Heart left ventricle (tissue), 16 donors: ENCODE measurements around the gene MPPED1. TPM values are rescaled to one million over a fixed set of nuclear protein-coding genes. Genes with fewer than 3 reads are reported as not detected.

Experiments
- ATAC-seq, 4 donors: fragments of 200-7000 bp; cut with Tn5 transposase; one replicate each; pipeline ENCODE4 v1.9.1; 2020 to 2022; ENCODE audit warnings: moderate library complexity in 4 of 4, mild to moderate bottlenecking in 3 of 4, moderate number of reproducible peaks in 1 of 4
- DNase-seq, 5 donors: peaks; one replicate each; pipeline ENCODE4 v3.0.0-alpha.2; 2020
- H3K27ac ChIP-seq, 12 donors: fragments of 200-600 bp; sonication (generic) in 4 of 12; one replicate each; pipeline versions ENCODE4 v1.5.0 to v1.8.0; 2016 to 2022; ENCODE audit warnings: mild to moderate bottlenecking in 2 of 12
- H3K27me3 ChIP-seq, 9 donors: fragments of 200-600 bp; sonication (generic) in 2 of 9; one replicate each; pipeline versions ENCODE4 v1.5.1 to v1.8.0; 2016 to 2022; ENCODE audit warnings: mild to moderate bottlenecking in 3 of 9
- H3K36me3 ChIP-seq, 9 donors: fragments of 200-600 bp; sonication (generic) in 2 of 9; one replicate each; pipeline versions ENCODE4 v1.5.0 to v1.8.0; 2018 to 2022; ENCODE audit warnings: mild to moderate bottlenecking in 2 of 9
- H3K4me1 ChIP-seq, 12 donors: fragments of 200-600 bp; sonication (generic) in 4 of 12; one replicate each; pipeline versions ENCODE4 v1.5.0 to v1.8.0; 2016 to 2022; ENCODE audit warnings: mild to moderate bottlenecking in 3 of 12
- H3K4me3 ChIP-seq, 12 donors: fragments of 200-600 bp; sonication (generic) in 4 of 12; one replicate each; pipeline versions ENCODE4 v1.5.0 to v1.8.0; 2017 to 2022; ENCODE audit warnings: mild to moderate bottlenecking in 9 of 12, moderate library complexity in 4 of 12
- H3K9me3 ChIP-seq, 12 donors: fragments of 200-600 bp; sonication (generic) in 4 of 12; one replicate each; pipeline versions ENCODE4 v1.5.0 to v1.8.0; 2016 to 2022; ENCODE audit warnings: mild to moderate bottlenecking in 1 of 12
- CTCF ChIP-seq, 12 donors: fragments of 200-600 bp; sonication (generic) in 4 of 12; IDR thresholded peaks; one replicate each; pipeline versions ENCODE4 v1.5.0 to v1.8.0; 2018 to 2022; ENCODE audit warnings: antibody characterized with exemption in 12 of 12, mild to moderate bottlenecking in 5 of 12
- POLR2A ChIP-seq, 2 donors: fragments of 450-650 bp; IDR thresholded peaks; one replicate each; pipeline ENCODE4 v1.6.1; 2017; ENCODE audit warnings: antibody characterized with exemption in 2 of 2, mild to moderate bottlenecking in 2 of 2, moderate library complexity in 2 of 2
- WGBS, 4 donors: extraction: QIAGEN DNeasy Blood & Tissue Kit in 2 of 4; methylation state at CpG; one replicate each; pipeline versions ENCODE4 v1.1.5 to v1.1.7; 2013 to 2018; 5-methylcytosine and 5-hydroxymethylcytosine counted together
- intact Hi-C, 10 donors: fragments of 100-400 bp; cut with DNase I; formaldehyde crosslinking; loops; one replicate each; pipeline versions ENCODE4 v1.11.1 to v1.14.2; 2022
- polyA plus RNA-seq, 2 donors: library from polyadenylated mRNA; stranded (reverse); fragments of 200-250 nt; gene quantifications; one replicate each; pipeline ENCODE4 v1.2.3, GENCODE V29; 2013
- total RNA-seq, 9 donors: library from RNA; depleted of rRNA in 2 of 9; stranded (reverse); fragments of >200 nt in 2 of 9; fragmentation: NEBNext Ultra II Directional in 3 of 9; extraction: Animal tissue kit (Norgen Biotek cat#: 25700) in 3 of 9; gene quantifications; one replicate each; pipeline versions ENCODE4 v1.1.0 to v1.2.4, GENCODE V29; 2016 to 2023
- donor health status: ischemic (EF 13 %, LVEDD 7.1; RV severe dilation, severe dysfunction).
- donor health status: healthy with polysubstance abuse.
- donor health status: DM: no; HTN: yes; CAD: no.
- donor health status: DM: no; HTN: no; CAD: no.
- donor health status: ischemic (EF 25% LVEDD 6.9; RV normal size, moderate dysfunction).
- donor health status: ischemic (EF 25% LVEDD 5.7; RV mildly dilated, moderate dysfunction).
- donor health status: healthy.
- donor health status: DM: yes; HTN: yes; CAD: no.
- donor health status: ischemic (EF 35%, LVEDD 5.7; RV mildly dilated, moderate dysfunction).
- donor health status: nonischemic (EF 11% LVEDD 7.7; RV severe dilation, severe dysfunction).
- donor health status: DM: yes; HTN: yes; CAD: no.
- donor health status: PGD.
- donor health status: ischemic (EF 29% LVEDD 5.4; RV normal size, mild dysfunction).
- donor health status: nonischemic (EF 23%, LVEDD 6.1; RV moderate dilation, normal function).

MPPED1 gene
- total and polyA plus RNA-seq, 11 donors, result 0.12 TPM; not detected in 10

GRCh38 chr22:43390166-43390565 lies 21.6 kb upstream of the MPPED1 start:
- Histone ChIP-seq H3K4me1 (peaks cover 0 to 7% (median 0%) of the 10 kb centered on the region in 12 donors), H3K27ac (no peak overlapping the region), H3K36me3 (no peaks in the 10 kb centered on the region), H3K9me3 (no peaks in the 10 kb centered on the region), H3K4me3 (no peak overlapping the region), H3K27me3 (peaks cover 0 to 30% (median 14%) of the 10 kb centered on the region in 9 donors)
- WGBS, 4 donors, result 88 to 94% (median 92%) methylated on average over 3 of the region's 3 CpGs
- DNase-seq (peak in 1 of 5 donors; percentile 7), ATAC-seq (no peak)
- intact Hi-C loops, result loop anchor here in 2 of 10 donors (5.0 to 10.0 kb wide), 2 partner anchors 435 to 1237 kb away; no protein-coding TSS in a partner anchor
- no peak for TF ChIP-seq POLR2A (IDR thresholded peaks at IDR 0.05)

GRCh38 chr22:43390872-43391271 lies 20.9 kb upstream of the MPPED1 start:
- Histone ChIP-seq H3K4me1 (peaks cover 0 to 6% (median 0%) of the 10 kb centered on the region in 12 donors), H3K9me3 (no peaks in the 10 kb centered on the region), H3K36me3 (no peaks in the 10 kb centered on the region), H3K27me3 (peaks cover 0 to 29% (median 14%) of the 10 kb centered on the region in 9 donors), H3K27ac (no peak overlapping the region), H3K4me3 (no peak overlapping the region)
- ATAC-seq (no peak), DNase-seq (peak in 1 of 5 donors; percentile 9)
- TF ChIP-seq CTCF (IDR thresholded peaks at IDR 0.05) (no peak), POLR2A (IDR thresholded peaks at IDR 0.05) (no peak)
- WGBS, 4 donors, result 61 to 85% (median 78%) methylated on average over 4 of the region's 4 CpGs
- intact Hi-C loops, result loop anchor here in 2 of 10 donors (5.0 to 10.0 kb wide), 2 partner anchors 434 to 1236 kb away; no protein-coding TSS in a partner anchor

- H3K36me3 ChIP-seq, result no peaks in the 10 kb centered on the region
These were observed 20.5 kb upstream of the MPPED1 start for GRCh38 chr22:43391306-43391705.

GRCh38 chr22:43392385-43392989 lies 19.3 kb upstream of the MPPED1 start:
- ATAC-seq (no peak), DNase-seq (peak in 1 of 5 donors; percentile 20)
- TF ChIP-seq CTCF (IDR thresholded peaks at IDR 0.05) (no peak), POLR2A (IDR thresholded peaks at IDR 0.05) (no peak)
- intact Hi-C loops, result loop anchor here in 2 of 10 donors (5.0 to 10.0 kb wide), 2 partner anchors 432 to 1235 kb away; no protein-coding TSS in a partner anchor
- WGBS, 4 donors, result 85 to 90% (median 88%) methylated on average over 9 of the region's 9 CpGs
- H3K4me1 ChIP-seq, result peaks cover 0 to 4% (median 0%) of the 10 kb centered on the region in 12 donors
- peaks cover 0 to 13% (median 6%) of the 10 kb centered on the region in 9 donors for H3K27me3 ChIP-seq
- H3K27ac ChIP-seq, result no peak overlapping the region
- H3K4me3 ChIP-seq, result no peak overlapping the region
- no peaks in the 10 kb centered on the region for H3K9me3 ChIP-seq
- no peaks in the 10 kb centered on the region for H3K36me3 ChIP-seq

More at GRCh38 chr22:43391306-43391705, 20.5 kb upstream of the MPPED1 start:
- WGBS, 4 donors, result 72 to 83% (median 79%) methylated on average over 3 of the region's 3 CpGs
- Histone ChIP-seq H3K4me3 (no peak overlapping the region), H3K4me1 (peaks cover 0 to 4% (median 0%) of the 10 kb centered on the region in 12 donors), H3K27ac (no peak overlapping the region), H3K27me3 (peaks cover 0 to 25% (median 14%) of the 10 kb centered on the region in 9 donors), H3K9me3 (no peaks in the 10 kb centered on the region)
- intact Hi-C loops, result loop anchor here in 2 of 10 donors (5.0 to 10.0 kb wide), 2 partner anchors 433 to 1236 kb away; no protein-coding TSS in a partner anchor
- no peak for DNase-seq
- TF ChIP-seq CTCF (IDR thresholded peaks at IDR 0.05) (no peak), POLR2A (IDR thresholded peaks at IDR 0.05) (no peak)
- ATAC-seq, result no peak
